Panc1 (cell line): ENCODE measurements around the gene ARSI.

ENCODE experiments used
- CTCF ChIP-seq: fragments of 450-650 bp; IDR thresholded peaks from 2 replicates; pipeline ENCODE4 v1.5.1; 2017; ENCODE audit warnings: mild to moderate bottlenecking
- POLR2AphosphoS5 ChIP-seq: IDR thresholded peaks from 2 replicates; pipeline ENCODE4 v1.6.1; 2012; ENCODE audit warnings: mild to moderate bottlenecking, low read depth, low read length, moderate library complexity
- REST ChIP-seq, 2 experiments: IDR thresholded peaks; 2 replicates each; pipeline ENCODE4 v1.6.1; 2011 to 2012; ENCODE audit warnings: low read depth in 2 of 2, control low read depth in 1 of 2, low read length in 1 of 2, mild to moderate bottlenecking in 1 of 2, moderate library complexity in 1 of 2; ENCODE audit not compliant: insufficient read depth in 1 of 2

GRCh38 chr5:150252489-150252888 lies 50.2 kb downstream of the ARSI start:
- TF ChIP-seq CTCF, result no peak
- TF ChIP-seq POLR2AphosphoS5, result no peak
- TF ChIP-seq REST (IDR thresholded peaks at IDR 0.05; ENCODE audit: insufficient read depth in 1 of 2, low read depth in 2 of 2, low read length in 1 of 2), result no peak
